Suprapubic skin (tissue), 4 donors: ENCODE results near the gene LTBP2.

Experiments used
- EP300 ChIP-seq: sonication (generic); formaldehyde crosslinking; IDR thresholded peaks from one replicate; pipeline ENCODE4 v1.6.1; 2017; ENCODE audit warnings: antibody characterized with exemption
- POLR2A ChIP-seq, 2 donors: fragments of 450-650 bp; IDR thresholded peaks; one replicate each; pipeline ENCODE4 v1.6.1; 2017; ENCODE audit warnings: antibody characterized with exemption in 2 of 2, mild to moderate bottlenecking in 2 of 2, moderate library complexity in 2 of 2
- POLR2AphosphoS5 ChIP-seq, 3 donors: sonication (generic); formaldehyde crosslinking; IDR thresholded peaks; one replicate each; pipeline ENCODE4 v1.6.1; 2017; ENCODE audit warnings: antibody characterized with exemption in 3 of 3
- TF ChIP-seq, protein P1 (sequence below), 2 donors: fragments of 200-600 bp in 1 of 2; fragments of 450-650 bp in 1 of 2; sonication (generic) in 1 of 2; IDR thresholded peaks; one replicate each; pipeline ENCODE4 v1.5.1; 2016 to 2019; ENCODE audit warnings: antibody characterized with exemption in 2 of 2, mild to moderate bottlenecking in 1 of 2, moderate library complexity in 1 of 2

DNA sequence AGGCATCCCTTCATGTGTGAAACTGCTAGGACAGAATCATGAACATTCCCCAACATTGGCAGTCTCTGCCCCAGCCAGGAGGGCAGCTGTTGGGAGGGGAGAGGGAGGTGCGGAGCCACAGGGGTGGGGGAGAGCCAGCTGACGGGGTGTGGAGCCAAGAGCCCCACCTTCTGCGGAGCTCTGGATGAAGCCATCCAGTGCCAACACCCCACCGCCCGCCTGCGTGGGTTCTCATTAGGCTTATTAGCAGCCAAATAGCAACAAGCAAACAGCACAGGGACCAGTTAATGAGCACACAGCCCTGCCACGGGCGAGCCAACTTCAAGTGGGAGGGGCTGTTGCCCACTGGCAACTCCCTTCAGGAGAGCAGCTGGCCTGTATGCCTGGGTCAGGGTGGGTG, 12.1 kb downstream of the LTBP2 start:
- TF ChIP-seq EP300 (no peak), POLR2AphosphoS5 (IDR thresholded peaks at IDR 0.05) (no peak), POLR2A (IDR thresholded peaks at IDR 0.05) (no peak)
- TF ChIP-seq, protein P1, sequence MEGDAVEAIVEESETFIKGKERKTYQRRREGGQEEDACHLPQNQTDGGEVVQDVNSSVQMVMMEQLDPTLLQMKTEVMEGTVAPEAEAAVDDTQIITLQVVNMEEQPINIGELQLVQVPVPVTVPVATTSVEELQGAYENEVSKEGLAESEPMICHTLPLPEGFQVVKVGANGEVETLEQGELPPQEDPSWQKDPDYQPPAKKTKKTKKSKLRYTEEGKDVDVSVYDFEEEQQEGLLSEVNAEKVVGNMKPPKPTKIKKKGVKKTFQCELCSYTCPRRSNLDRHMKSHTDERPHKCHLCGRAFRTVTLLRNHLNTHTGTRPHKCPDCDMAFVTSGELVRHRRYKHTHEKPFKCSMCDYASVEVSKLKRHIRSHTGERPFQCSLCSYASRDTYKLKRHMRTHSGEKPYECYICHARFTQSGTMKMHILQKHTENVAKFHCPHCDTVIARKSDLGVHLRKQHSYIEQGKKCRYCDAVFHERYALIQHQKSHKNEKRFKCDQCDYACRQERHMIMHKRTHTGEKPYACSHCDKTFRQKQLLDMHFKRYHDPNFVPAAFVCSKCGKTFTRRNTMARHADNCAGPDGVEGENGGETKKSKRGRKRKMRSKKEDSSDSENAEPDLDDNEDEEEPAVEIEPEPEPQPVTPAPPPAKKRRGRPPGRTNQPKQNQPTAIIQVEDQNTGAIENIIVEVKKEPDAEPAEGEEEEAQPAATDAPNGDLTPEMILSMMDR (IDR thresholded peaks at IDR 0.05), result no peak
